ENCODE data around the gene FBXW11. TPM values are rescaled to one million over a fixed set of nuclear protein-coding genes. Genes with fewer than 3 reads are reported as not detected.

FBXW11 gene
- total and polyA plus RNA-seq, 2 of the 8 experiments (the other 6 are each of a cell fraction or from before 2014, with no cell fraction given), result 45.0 to 75.6 TPM

DNA sequence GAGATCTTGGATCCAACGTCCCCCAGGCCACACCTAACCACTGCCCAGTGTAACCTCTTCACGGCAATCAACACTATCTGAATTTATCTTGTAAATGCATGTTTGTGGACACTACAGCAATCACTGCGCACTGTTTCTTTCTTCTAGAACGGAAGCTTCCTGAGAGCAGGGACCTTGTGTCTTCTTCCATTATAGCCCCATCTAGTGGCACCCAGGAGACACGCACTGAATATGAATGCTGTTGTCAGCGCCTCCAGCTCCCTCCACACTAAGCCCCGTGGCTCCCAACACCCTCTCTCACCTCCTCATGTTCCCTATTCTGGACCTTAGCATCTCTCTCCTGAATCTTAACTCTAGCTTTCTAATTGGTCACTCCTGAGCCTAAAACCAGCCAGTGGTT, 148.1 kb downstream of the FBXW11 start (continued):
- TF ChIP-seq TAF1 (IDR thresholded peaks at IDR 0.05; ENCODE audit: low read depth, low read length), result no peak
- TF ChIP-seq POLR2A (IDR thresholded peaks at IDR 0.05; ENCODE audit: control extremely low read depth in 1 of 2, low read depth in 2 of 2, low read length in 2 of 2), result peak in 1 of 2 experiments; percentile 10; a peak in 1 of 3 replicates
- no peak for TF ChIP-seq SRF (IDR thresholded peaks at IDR 0.05; ENCODE audit: low read depth, low read length)

Measured in H1 (cell line).